ENCODE measurements around the gene ADNP2. TPM values are rescaled to one million over a fixed set of nuclear protein-coding genes. Genes with fewer than 3 reads are reported as not detected.

ADNP2 gene
- total and polyA plus RNA-seq, 2 of the 13 experiments (the other 11 are each of a cell fraction or from before 2014, with no cell fraction given), result 10.8 to 25.5 TPM

DNA sequence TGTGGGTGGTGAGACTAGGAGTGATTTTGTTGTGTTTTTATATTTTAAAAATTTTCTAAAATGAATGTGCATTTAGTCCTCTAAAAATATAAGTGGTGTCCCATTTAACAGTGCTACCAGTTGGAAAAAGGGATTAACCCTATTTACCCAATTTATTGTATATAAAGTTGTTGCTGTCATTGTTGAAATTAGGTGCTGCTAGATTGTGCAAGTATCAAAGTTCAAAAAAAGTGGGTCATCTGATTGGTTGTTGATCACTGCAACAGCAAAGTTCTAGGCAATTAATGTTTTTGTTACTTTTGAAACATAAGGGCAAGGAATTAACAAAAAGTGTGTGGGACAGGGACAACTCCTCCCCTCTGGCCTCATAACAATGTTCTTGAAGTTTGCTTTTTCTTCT is 40.6 kb downstream of the ADNP2 start:
- Histone ChIP-seq H3K4me1 (ENCODE audit: insufficient read depth, low read length) (peaks cover 23% of the 10 kb centered on the region), H3K9ac (ENCODE audit: insufficient read depth, low read depth, low read length) (no peak overlapping the region), H2AFZ (ENCODE audit: low read length) (no peak overlapping the region), H4K20me1 (ENCODE audit: insufficient read depth, low read length) (no peaks in the 10 kb centered on the region), H3K4me3 (replicated peaks in 1 of 3; ENCODE audit: insufficient read depth in 1 of 3, low read depth in 2 of 3, low read length in 3 of 3) (no peak overlapping the region), H3K27ac (ENCODE audit: extremely low read length, insufficient read depth, low read length) (no peak overlapping the region), H3K36me3 (replicated peaks in 1 of 2; ENCODE audit: control insufficient read depth in 1 of 2, insufficient read depth in 2 of 2, low read length in 2 of 2) (no peaks in the 10 kb centered on the region; a peak in 1 of 5 replicates), H3K4me2 (ENCODE audit: low read depth, low read length) (0 out of 2 replicates have a peak overlapping the region, but pooled peaks have one; percentile 89), H3K27me3 (ENCODE audit: control insufficient read depth in 1 of 2, insufficient read depth in 2 of 2, low read length in 2 of 2) (no peaks in the 10 kb centered on the region), H3K79me2 (ENCODE audit: insufficient read depth, low read length) (no peaks in the 10 kb centered on the region), H3K9me3 (ENCODE audit: low read length) (no peaks in the 10 kb centered on the region)
- POLR2A ChIA-PET, result no interaction called here
- DNase-seq (ENCODE audit: low spot score), result no peak
- FAIRE-seq, result no peak
- BruUV-seq (replicated peaks), result no TSS peak
- in situ Hi-C loops (cut with HindIII; ENCODE audit: extremely low pct_ligation_motif_present, low pct_unique_long_range_greater_than_20kb), result no loop called here
- CTCF ChIA-PET (ENCODE audit: low intra/inter-chr PET ratio, low total read pairs), result no interaction called here
- TF ChIP-seq CEBPB (IDR thresholded peaks at IDR 0.05; ENCODE audit: borderline replicate concordance, low read depth, low read length) (peak; percentile 45; the same call in 1 of the 2 replicates), CEBPG (CRISPR knock-in tag; IDR thresholded peaks at IDR 0.05) (peak; percentile 28; the same call in 1 of the 2 replicates), ZNF589 (CRISPR knock-in tag; conservative IDR thresholded peaks at IDR 0.05) (no peak), ZNF780A (CRISPR knock-in tag; IDR thresholded peaks at IDR 0.05) (no peak), SSRP1 (CRISPR knock-in tag; IDR thresholded peaks at IDR 0.05) (no peak), DNMT3B (CRISPR knock-in tag; conservative IDR thresholded peaks at IDR 0.05) (no peak), KAT2B (IDR thresholded peaks at IDR 0.05; ENCODE audit: borderline replicate concordance, low read depth, low read length) (no peak), NFE2L2 (IDR thresholded peaks at IDR 0.05; ENCODE audit: low read length) (no peak), U2AF2 (IDR thresholded peaks at IDR 0.05; ENCODE audit: low read depth, low read length) (no peak), ZBTB42 (CRISPR knock-in tag; IDR thresholded peaks at IDR 0.05) (no peak), TBP (CRISPR knock-in tag; IDR thresholded peaks at IDR 0.05) (no peak)
- TF ChIP-seq, protein P1, sequence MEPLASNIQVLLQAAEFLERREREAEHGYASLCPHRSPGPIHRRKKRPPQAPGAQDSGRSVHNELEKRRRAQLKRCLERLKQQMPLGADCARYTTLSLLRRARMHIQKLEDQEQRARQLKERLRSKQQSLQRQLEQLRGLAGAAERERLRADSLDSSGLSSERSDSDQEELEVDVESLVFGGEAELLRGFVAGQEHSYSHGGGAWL (CRISPR knock-in tag; IDR thresholded peaks at IDR 0.05), result no peak
- TF ChIP-seq, protein P2, sequence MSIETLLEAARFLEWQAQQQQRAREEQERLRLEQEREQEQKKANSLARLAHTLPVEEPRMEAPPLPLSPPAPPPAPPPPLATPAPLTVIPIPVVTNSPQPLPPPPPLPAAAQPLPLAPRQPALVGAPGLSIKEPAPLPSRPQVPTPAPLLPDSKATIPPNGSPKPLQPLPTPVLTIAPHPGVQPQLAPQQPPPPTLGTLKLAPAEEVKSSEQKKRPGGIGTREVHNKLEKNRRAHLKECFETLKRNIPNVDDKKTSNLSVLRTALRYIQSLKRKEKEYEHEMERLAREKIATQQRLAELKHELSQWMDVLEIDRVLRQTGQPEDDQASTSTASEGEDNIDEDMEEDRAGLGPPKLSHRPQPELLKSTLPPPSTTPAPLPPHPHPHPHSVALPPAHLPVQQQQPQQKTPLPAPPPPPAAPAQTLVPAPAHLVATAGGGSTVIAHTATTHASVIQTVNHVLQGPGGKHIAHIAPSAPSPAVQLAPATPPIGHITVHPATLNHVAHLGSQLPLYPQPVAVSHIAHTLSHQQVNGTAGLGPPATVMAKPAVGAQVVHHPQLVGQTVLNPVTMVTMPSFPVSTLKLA (IDR thresholded peaks at IDR 0.05), result no peak
- intact Hi-C loops (cut with micrococcal nuclease; ENCODE audit: unreplicated experiment), result no loop called here
- ATAC-seq, result no peak
